Ovary (tissue), 3 donors: ENCODE data around the gene LRFN2.

Experiments
- EP300 ChIP-seq: sonication (generic); formaldehyde crosslinking; IDR thresholded peaks from one replicate; pipeline ENCODE4 v1.6.1; 2017; ENCODE audit warnings: antibody characterized with exemption
- POLR2A ChIP-seq: fragments of 450-650 bp; IDR thresholded peaks from one replicate; pipeline ENCODE4 v1.6.1; 2017; ENCODE audit warnings: antibody characterized with exemption, mild to moderate bottlenecking, moderate library complexity
- TF ChIP-seq, protein P1 (sequence below), 3 donors: fragments of 450-650 bp in 2 of 3; fragments of 200-600 bp in 1 of 3; IDR thresholded peaks; one replicate each; pipeline versions ENCODE4 v1.5.1 to v1.8.0; 2016 to 2022; ENCODE audit warnings: antibody characterized with exemption in 3 of 3, mild to moderate bottlenecking in 1 of 3
- donor health status: DM: no; HTN: no; CAD: no.

DNA sequence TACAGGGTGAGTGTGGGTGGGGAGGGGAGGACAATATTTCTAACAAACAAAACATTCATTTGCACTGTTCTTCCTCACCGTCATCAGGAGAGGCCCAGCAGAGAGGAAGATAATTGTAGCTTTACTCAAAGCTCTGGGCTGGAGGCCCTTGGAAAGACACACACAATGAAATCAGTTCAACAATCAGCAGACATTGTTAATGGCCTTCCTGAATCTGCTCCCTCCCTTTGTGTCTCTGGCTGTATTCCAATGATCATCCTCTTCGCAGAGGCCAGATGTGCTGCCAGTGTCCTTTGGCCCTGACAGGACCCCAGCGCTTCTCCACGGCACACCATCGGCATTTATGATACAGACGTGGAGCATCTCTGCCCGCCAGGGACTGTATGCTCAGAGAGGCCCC, 44.6 kb upstream of the LRFN2 start:
- TF ChIP-seq, protein P1, sequence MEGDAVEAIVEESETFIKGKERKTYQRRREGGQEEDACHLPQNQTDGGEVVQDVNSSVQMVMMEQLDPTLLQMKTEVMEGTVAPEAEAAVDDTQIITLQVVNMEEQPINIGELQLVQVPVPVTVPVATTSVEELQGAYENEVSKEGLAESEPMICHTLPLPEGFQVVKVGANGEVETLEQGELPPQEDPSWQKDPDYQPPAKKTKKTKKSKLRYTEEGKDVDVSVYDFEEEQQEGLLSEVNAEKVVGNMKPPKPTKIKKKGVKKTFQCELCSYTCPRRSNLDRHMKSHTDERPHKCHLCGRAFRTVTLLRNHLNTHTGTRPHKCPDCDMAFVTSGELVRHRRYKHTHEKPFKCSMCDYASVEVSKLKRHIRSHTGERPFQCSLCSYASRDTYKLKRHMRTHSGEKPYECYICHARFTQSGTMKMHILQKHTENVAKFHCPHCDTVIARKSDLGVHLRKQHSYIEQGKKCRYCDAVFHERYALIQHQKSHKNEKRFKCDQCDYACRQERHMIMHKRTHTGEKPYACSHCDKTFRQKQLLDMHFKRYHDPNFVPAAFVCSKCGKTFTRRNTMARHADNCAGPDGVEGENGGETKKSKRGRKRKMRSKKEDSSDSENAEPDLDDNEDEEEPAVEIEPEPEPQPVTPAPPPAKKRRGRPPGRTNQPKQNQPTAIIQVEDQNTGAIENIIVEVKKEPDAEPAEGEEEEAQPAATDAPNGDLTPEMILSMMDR (IDR thresholded peaks at IDR 0.05): no peak
- TF ChIP-seq EP300 (no peak), POLR2A (no peak)
